Fibroblast of skin of abdomen (primary cell): ENCODE measurements around the gene RNF19B.
"Not testable (repeated sequence)": the region's sequence is repeated elsewhere in the genome, so short reads cannot be mapped to it uniquely, and the experiment has no call there.

Source experiments
- DNase-seq: peaks from one replicate; pipeline ENCODE4 v3.0.0-alpha.2; 2013

The RNF19B gene

DNA sequence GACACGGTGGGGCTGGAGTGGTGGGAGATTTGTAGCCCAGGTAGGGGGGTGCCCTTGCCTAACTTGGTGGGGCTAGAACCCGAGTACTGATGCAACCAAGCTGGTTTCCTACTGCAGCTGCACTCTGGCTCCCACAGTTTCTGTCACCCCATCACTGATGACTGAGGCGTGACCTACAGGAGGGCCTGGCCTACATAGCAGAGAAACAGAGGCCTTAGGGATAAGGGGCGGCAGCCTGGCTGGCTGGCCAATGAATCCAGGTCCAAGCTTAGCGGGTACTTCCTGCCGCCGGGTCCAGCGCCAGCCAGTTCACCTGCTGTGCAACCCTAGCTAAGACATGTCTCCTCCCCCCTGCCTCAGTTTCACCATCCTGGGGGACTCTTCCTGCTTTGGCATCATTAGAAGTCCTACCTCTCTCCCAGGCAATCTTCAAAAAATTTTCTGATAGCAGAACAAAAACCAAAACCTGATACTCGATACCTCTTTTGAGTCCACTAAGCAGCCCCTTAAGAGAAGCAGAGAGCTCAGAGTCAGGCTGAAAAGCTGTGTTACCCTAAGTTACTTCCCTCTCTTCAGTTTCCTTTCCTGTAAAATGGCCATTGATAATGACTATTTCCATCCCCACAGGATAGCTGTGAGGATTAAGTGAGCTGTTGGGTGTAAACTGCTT lies 27.3 kb upstream of the RNF19B start:
- no peak for DNase-seq

DNA sequence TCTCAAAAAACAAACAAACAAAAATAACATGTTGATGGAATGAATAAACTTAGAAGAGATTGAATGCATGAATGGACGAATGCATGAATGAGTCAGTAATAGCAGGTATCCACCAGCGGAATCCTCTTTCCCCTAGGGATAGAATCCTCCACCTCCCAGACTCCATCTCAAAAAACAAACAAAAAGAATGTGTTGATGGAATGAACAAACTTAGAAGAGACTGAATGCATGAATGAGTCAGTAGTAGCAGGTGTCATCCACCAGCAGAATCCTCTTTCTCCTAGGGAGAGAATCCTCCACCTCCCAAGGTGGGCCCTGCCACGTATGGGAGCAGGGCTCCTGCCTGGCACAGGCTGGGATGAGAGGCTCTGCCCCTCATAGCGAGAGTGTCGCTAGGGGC lies 26.8 kb upstream of the RNF19B start:
- no peak for DNase-seq

DNA sequence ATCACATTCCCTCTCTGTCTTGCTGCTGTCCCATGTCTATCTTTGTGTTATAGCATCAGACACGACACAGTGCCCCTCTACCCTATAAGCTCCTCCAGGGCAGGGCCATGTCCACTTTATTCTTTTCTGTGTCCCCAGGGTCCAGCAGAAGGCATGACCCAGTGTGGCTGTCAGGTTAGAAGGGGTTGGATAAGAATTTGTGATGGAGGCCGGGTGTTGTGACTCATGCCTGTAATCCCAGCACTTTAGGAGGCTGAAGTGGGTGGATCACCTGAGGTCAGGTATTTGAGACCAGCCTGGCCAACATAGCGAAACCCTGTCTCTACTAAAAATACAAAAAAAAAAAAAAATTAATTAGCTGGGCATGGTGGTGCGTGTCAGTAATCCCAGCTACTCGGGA lies 26.3 kb upstream of the RNF19B start:
- no peak for DNase-seq

DNA sequence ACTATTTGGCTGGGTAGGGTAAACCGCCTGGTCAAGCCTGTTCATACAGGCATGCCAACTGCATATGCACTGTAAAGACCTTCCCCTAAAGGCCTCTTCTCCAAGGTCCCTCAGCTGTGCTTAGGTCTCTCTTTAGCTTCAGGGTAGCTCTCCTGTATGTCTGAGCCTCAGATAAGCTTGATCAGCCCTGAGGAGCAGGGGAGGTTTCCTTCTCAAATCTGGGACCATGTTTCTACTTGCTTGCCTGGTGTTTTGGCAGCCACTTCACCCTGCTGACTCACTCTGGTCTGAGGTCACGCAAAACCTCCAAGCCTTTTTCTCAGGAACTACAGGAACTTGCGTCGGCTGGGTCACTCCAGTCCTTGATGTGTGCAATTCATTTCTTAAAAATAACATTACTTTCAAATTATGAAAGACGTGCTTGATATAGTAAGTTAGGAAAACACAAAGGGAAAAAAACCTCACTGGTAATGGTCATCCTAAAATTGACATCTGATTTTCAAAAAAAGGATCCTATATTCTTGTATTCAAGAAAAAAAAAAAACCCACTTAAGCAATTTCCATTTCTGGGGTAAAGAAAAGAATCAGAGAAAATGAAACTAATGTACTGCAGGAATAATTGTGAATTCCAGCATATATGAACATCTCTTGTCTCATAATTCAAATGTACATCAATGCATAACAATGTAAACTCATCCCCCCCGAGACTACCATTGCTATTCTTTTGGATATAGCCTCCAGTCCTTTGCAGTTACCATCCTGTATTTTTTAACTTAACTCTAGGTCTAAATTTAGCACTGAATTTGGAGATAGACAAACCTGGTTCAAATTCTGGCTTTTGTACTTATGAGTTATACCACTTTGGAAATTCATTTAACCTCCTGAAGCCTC lies 24.8 kb upstream of the RNF19B start:
- DNase-seq = peak; percentile 90

DNA sequence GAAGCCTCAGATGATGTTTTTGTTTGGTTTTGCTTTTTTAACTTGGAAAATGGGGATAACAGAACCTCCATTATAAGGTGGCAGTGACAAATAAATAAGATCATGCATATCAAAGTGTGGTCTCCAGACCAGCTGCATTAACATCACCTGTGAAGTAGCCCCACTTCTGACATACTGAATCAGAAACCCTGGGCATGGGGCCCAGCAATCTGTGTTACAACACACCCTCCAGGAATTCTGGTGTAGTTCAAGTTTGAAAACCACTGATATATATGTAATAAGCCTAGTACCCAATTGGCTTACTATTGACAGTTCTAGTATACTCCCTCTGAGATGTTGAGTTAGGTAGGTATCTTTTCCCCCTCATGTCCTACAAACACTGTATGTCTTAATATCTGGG lies 24.1 kb upstream of the RNF19B start:
- DNase-seq = peak; percentile 75

DNA sequence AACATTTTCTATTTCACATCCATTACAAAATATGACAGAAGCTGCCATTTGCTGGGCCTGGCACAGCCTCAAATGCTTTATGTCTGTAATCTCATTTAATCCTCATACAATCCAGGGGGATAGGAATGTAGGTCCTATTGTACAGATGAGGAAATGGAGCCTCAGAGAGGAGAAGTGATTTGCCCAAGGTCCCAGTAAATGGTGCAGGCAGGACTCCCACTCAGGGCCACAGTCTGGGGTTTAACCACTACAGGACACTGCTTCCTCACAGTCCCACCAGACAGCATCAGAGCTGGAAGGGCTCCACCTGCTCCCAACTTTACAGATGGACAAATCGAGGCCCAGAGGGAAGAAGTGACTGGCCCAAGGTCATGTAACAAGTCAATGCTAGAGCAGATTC lies 20.6 kb upstream of the RNF19B start:
- no peak for DNase-seq

DNA sequence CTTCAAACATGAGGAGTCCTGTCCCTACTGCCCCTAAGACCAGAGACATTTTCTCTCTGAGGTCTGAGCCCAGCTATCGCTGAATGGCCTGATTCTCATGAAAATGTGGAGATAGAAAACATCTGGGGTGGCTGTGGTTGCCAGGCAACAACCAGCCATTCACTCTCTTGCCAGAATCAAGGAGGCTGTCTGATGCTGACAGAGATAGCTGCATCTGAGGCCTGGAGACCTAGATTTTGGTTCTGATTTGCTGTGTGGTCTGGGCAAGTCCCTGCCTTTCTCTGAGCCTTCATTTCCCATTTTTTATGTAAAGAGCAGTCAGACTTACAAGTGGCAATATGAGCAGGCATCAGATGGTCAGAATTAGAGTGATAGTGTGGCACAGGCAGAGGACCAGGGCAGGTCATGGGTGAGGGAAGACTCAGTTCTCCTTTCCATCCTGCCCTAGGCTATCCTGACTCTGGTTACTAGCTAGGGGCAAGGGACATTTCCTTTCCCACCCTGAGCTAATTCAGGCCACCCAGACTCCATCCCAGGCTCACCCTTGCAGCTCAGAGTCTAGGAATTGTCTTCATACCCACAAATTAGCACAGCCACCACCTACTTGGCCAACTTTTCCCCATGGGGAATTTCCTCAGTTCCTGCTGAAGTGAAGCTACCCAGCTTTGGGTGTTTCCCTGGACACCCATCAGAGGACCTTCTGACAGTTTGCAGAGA lies 20.0 kb upstream of the RNF19B start:
- DNase-seq = peak; percentile 66

DNA sequence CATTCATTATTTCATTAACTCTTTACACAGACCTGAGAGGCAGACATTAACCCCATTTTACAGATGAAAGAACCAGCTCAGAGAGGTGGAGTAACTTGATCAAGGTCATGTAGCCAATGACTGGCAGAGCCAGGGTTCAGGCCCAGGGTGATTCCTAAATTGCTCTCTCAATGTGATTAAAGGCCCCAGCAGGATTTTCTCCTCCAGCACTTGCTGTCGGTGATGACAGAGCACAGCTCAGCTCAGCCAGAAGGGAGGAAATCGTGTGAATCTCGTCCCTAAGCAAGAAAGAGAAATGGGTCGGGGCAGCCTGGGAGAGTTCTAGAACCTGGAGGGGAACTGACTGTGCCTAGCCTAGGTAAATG lies 19.5 kb upstream of the RNF19B start:
- no peak for DNase-seq

DNA sequence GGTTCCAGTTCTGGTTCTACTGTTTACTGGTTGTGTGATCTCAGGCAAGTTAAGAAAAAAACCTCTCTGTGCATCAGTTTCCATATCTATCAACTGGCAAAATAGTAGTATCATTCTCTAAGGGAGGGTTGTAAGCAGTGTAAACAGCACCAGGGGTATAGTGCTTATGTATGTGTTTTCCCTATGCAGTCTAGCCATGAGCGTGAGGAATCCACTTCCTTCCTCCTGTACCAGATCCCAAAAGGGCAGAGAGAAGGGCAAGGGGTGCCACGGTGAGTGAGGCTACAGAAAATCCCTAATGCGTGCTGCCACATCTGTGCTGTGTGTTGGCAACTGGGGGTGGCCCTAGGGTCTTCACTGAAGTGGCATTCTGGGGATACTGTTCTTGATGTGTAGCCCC lies 18.4 kb upstream of the RNF19B start:
- DNase-seq = no peak

DNA sequence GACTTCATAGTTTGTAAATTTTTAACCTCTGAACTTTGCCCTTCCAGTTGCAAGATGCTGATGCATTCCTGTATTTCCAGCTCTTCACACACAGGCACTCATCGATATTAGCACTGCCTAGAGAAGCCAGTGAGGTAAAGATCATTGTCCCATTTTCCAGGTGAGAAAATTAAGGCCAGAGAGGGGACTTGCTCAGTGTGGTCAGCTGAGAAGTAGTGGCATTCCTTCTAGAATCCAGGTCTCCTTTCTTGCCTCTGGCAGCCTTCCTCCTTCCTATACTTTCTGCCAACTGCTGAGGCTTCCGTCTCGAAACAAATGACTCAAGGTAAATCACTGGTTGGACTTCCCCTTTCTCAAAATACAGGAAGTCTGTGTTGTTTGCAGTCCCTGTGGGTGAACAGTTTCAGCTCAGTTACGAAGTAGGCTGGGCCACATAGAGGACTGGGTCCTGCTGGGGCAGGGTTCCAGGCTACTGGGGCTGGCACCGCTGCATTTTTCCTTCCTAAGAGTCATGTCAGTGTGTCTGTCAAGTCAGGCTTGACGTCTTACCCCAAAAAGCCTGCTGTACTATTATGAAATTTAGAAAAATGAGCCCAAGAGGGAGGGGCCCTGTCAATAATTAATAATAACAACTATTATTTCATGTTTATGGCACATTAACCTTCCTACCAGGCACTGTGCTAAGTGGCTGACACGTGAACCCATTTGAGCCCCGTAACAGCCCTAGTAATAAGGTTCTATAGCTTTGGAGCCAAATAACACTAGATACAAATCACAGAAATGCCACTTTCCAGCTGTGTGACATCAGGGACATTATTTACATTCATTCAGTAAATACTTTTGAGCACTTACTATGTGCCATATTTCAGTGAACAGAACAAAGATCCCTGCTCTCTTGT lies 16.6 kb upstream of the RNF19B start:
- DNase-seq = peak; percentile 79

DNA sequence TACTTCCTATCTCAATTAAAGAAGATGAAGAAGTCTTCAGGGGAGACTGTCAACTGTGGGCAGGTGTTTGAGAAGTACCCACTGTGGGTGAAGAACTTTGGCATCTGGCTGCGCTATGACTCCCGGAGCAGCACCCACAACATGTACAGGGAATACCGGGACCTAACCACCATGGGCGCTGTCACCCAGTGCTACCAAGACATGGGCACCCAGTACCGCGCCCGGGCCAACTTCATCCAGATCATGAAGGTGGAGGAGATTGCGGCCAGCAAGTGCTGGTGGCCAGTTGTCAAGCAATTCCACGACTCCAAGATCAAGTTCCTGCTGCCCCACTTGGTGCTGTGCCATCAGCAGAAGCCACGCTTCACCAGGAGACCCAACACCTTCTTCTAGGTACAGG lies 15.5 kb upstream of the RNF19B start:
- DNase-seq = no peak

DNA sequence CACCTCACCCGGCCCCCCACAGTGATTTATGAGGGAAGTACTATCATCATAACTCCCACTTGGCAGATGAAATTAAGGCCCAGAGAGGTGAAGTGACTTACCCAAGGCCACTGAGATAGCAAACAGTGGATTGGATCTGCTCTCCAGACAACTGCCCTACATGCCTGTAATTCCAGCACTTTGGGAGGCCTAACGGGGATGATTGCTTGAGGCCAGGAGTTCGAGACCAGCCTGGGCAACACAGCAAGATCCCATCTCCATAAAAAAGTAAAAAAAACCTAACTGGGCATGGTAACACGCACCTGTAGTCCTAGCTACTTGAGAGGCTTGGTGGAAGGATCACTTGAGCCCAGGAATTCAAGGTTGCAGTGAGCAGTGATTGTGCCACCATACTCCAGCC lies 14.2 kb upstream of the RNF19B start:
- no peak for DNase-seq

DNA sequence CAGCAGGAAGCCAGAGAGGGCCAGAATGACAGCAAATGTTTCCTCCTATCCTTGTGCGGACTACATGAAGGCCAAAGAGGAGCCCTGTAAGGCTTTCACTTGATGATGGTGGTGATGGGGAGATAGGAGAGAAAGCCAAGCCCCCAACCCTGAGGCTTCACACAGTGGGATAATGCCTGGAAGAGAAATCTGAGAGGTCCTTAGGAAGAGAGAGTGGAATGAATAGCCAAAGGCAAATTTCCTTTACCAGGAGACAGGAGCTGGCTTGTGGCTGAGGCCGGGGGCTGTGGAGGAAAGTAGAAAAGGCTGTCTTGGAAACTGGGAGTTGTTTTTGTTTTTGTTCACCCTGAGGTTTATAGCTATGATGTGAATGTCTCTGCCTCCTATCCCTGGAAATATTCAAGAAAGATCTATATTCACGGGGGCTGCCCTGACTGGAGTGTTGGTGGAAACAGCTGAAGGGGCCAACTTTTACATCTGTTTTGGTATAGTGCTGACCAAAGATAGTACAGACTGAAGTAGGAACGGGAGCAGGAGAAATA lies 13.0 kb upstream of the RNF19B start:
- DNase-seq = no peak

DNA sequence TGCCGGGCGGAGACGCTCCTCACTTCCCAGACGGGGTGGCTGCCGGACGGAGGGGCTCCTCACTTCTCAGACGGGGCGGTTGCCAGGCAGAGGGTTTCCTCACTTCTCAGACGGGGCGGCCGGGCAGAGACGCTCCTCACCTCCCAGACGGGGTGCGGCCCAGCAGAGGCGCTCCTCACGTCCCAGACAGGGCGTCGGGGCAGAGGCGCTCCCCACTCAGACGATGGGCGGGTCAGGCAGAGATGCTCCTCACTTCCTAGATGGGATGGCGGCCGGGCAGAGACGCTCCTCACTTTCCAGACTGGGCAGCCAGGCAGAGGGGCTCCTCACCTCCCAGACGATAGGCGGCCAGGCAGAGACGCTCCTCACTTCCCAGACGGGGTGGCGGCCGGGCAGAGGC lies 10.4 kb upstream of the RNF19B start:
- DNase-seq = not testable (repeated sequence)

DNA sequence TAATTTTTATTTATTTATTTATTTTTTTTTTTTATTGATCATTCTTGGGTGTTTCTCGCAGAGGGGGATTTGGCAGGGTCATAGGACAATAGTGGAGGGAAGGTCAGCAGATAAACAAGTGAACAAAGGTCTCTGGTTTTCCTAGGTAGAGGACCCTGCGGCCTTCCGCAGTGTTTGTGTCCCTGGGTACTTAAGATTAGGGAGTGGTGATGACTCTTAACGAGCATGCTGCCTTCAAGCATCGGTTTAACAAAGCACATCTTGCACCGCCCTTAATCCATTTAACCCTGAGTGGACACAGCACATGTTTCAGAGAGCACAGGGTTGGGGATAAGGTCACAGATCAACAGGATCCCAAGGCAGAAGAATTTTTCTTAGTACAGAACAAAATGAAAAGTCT lies 8.8 kb upstream of the RNF19B start:
- DNase-seq = not testable (repeated sequence)

DNA sequence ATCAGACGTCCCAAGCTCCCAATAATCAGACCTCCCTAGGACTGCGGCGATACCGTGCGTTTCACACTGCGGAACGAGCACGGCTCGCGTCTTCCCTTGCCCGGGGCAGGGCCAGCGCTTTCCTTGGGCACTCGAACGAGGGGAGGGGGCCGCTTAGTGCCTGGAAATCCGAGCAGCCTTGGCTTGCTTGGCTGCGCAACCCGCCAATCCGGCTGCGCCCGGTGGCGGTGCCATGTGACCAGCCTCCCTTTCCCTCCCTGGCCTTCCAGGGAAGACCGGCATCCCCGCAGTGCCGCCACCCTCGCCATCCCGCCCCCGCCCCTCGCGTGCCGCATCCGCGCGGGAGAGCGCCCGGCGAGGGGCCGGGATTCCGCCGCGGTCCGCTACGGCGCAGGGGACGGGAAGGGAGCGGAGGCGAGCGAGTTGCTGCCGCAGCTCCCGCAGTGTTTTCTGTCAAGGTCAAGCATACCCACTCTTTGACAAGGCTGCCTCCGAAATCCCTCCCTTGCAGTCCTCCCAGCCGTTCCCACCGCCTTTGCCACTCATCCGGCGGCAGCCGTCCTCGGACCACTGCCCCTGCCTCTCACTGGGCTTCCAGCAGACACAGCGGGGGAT lies 8.3 kb upstream of the RNF19B start:
- peak; percentile 36 for DNase-seq

DNA sequence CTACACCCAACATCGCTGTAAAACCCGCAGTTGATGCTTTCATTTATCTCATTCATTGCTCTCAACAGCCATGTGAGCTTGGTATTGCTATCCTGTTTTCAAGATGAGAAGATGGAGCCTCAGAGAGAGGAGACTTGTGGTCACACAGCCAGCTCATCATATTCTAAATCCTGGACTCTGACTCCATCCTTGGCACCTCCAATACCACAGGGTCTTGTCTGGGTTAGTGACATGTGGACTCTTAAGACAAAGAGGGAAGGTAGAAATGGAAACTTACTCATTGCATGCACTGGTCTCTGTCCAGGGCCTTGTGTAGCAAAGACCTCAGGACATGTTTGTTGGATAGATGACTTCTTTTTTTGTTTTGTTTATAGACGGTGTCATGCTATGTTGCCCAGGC lies 7.0 kb upstream of the RNF19B start:
- DNase-seq = no peak

DNA sequence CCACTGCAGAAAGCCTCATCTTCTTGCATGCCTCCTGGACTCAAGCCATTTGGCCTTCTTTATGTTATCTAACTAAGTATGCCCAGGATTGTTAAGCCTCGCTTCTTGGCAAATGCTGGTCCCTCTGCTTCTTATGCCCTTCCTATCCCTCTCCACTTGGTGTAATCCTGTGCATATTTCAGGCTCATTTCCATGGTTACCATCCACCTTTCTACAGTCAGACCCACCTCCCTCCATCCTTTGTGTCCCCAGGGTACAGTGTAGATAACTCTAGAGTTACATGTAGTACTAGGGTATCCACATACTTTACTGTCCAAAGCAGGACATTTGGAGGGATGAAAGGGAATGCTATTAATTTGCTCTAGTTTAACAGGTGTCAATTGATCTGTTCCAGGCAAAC lies 6.5 kb upstream of the RNF19B start:
- no peak for DNase-seq

DNA sequence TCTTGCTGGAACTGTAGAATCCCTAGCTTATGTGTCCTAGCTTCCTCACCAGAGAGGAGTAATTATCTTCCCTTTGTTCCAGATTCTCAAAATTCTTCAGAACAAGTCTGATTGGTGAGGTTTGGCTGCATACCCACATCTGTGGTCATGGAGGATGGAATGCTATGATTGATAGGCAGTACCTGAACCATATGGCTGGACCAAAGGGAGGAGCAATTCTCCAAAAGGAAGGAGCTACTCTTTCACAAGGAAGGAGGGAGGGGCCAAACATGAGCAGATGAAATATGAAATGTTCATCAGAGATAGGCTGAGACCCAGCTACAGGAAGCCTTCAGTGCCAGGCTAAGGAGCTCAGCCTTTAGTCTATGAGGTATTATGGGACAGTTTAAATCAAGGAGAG lies 5.0 kb upstream of the RNF19B start:
- DNase-seq = peak; percentile 87

DNA sequence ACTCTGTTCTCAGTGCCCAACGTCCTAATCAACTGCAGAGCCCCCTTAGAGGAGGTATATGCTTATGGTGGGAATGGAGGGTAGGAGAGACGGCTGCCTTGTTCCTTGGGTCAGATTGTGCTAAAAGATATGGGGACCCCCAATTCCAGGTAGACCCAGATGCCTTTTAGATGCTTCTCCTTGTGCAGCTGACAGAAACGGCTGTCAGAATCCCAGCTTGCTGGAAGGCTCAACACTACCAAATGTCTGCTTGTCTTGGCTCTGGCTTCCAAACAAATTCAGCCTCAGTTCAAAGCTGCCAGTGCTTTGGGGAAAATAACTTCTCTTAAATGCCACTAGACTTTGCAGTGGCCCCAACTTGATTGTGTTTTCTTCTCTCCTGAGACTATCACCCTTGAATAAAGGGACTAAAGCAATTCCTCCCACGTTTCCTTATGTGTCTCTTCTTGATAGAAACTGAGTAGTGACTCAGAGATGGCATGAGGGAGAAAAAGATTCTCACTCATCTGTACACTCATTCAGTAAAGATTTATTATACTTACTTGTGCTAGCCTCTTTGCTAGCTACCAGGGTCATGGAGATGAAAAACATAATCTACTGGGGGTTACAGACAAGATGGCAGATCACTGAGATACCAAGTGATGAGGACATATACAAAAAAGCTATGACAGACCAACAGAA lies 3.4 kb upstream of the RNF19B start:
- peak; percentile 50 for DNase-seq

DNA sequence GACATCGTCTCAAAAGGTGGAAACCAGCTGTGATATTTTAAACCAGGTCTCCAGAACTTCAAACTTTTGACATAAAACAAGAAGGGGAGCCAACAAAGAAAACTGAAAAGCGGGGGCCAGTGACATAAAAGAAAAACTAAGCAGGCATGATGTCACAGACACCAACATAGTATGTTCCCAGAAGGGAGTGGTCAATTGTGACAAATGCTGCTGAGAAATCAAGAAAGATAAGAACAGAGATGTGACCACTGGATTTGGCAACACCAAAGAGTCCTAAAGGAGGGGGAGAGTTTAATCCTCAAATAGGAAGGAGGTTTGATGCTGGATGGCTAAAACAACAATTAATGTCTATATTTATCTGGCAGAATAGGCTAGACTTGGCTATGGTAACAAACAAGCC lies 2.3 kb upstream of the RNF19B start:
- no peak for DNase-seq
